ENCODE data around the gene ZFAND4. TPM values are rescaled to one million over a fixed set of nuclear protein-coding genes. Genes with fewer than 3 reads are reported as not detected.

Gene ZFAND4
- polyA plus RNA-seq, 6 donors from 2014 or later, result 10.5 to 19.0 (median 17.2) TPM

DNA sequence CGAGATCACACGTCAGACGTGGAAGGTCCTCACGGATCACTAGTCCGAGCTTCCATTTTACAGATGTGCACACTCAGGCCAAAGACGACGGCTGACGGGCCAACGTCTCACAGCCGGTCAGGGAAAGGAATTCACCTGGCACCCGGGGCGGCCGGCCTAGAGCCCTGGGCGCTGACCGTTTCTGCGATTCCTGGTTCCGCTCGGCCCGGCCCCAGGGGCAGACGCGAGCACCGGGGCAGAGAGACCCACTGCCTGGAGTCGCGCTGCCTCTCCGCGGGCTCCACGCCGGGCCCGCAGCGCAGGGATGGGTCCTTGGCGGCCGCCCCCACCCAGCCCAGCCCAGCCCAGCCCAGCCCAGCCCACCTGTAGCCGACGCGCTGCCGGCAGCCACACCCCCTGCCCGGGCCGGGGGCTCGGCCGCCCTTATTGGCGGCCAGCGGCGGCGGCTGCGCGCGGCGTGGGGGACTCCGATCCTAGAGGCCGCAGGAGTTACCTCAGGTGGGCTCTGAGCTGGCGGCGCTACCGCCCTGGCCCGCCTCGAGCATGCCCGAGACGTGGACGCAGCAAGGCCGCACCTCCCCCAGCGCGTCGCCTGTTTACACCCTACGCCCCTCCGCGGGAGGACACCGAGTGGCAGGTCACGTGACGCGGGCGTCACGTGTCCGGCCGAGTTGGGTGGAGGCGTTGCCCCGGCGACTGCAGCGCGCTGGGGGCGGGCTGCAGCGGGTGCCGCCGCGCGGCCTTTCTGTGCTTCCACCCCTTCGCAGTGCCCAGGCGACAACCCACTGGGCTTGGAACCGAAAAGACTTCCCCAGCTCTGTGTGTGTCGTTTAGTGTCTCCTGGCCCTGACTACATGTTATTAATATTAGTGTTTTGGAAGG, 78.1 kb downstream of the ZFAND4 start:
- Mint-ChIP-seq H3K9me3 (peaks cover 0 to 9% (median 7%) of the 10 kb centered on the region in 7 donors), H3K36me3 (peaks cover 7 to 24% of the 10 kb centered on the region in 2 donors), H3K27me3 (peaks cover 6 to 9% (median 8%) of the 10 kb centered on the region in 3 donors), H3K4me3 (peak overlapping the region; percentile 85 to 98 (median 94)), H3K4me1 (peaks cover 32 to 52% (median 47%) of the 10 kb centered on the region in 3 donors), H3K27ac (peak overlapping the region; percentile 96 to 99 (median 99))
- DNase-seq (peak; percentile 92), ATAC-seq (ENCODE audit: low read depth in 2 of 2) (peak; percentile 82 to 84)

DNA sequence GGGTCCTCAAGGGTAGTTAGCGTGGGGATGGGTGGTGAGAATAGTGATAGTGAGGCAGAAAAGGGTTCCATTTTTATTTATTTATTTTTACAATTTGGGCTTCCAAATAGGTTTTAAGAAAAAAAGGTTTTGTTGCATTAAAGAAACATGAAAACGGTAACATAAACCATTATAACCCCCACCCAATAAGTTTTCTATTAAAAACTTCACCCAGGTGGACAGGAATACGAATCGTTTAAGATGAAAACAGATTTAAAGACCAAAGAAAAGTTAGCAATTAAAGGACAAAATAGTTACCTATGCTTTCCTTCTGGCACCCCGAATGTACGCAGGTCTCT, 78.7 kb downstream of the ZFAND4 start:
- Mint-ChIP-seq H3K27ac (peak overlapping the region; percentile 96 to 99 (median 99)), H3K4me3 (peak overlapping the region; percentile 85 to 98 (median 94)), H3K9me3 (peaks cover 0 to 5% (median 2%) of the 10 kb centered on the region in 7 donors), H3K4me1 (peaks cover 32 to 52% (median 47%) of the 10 kb centered on the region in 3 donors), H3K36me3 (peaks cover 7 to 19% of the 10 kb centered on the region in 2 donors), H3K27me3 (peaks cover under 1 to 3% (median 2%) of the 10 kb centered on the region in 3 donors)
- ATAC-seq (ENCODE audit: low read depth in 2 of 2) (no peak), DNase-seq (no peak)

DNA sequence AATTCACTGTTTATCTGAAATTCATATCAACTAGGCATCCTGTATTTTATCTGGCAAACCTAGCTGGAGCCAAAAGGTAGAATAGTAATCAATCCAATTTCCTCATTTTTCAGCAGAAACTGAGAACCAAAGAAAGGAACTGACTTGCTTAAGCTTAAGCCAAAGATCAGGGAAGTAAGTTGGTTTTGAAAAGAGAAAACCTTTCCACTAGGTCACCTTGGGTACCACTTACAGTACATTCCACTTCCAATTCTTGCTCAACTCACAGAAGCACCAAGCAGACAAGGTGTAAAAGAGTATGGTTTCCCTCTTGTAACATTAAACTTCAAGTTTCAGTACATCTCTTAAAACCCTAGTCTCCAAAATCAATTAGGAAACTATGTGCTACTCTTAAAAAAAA, 79.6 kb downstream of the ZFAND4 start:
- peaks cover 7 to 18% of the 10 kb centered on the region in 2 donors for H3K36me3 Mint-ChIP-seq
- H3K4me3 Mint-ChIP-seq, result peak overlapping the region; percentile 47 to 98 (median 90)
- no peak for ATAC-seq (ENCODE audit: low read depth in 2 of 2)
- H3K4me1 Mint-ChIP-seq, result peaks cover 32 to 52% (median 47%) of the 10 kb centered on the region in 3 donors
- peak overlapping the region; percentile 47 to 99 (median 88) for H3K27ac Mint-ChIP-seq
- no peaks in the 10 kb centered on the region for H3K27me3 Mint-ChIP-seq
- DNase-seq, result peak; percentile 43
- peaks cover 0 to 5% (median 2%) of the 10 kb centered on the region in 7 donors for H3K9me3 Mint-ChIP-seq

DNA sequence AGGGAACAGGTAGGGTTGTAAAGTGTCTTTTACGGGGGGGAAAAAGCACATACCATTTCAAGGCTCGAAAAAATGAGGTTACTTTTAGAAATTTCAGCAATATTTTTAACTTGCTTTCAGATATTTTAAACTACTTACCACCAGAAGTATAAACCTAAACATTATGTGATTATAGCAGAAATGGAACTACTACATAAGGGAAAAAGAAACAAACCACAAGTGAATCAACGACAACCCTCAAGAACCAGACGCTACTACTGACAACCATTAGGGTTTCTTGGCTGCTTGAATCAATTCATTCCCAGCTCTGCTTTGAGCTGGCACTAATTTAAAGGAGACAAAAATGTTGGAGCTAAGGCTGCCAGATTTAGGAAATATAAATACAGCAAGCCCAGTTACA, 80.1 kb downstream of the ZFAND4 start:
- ATAC-seq (ENCODE audit: low read depth in 2 of 2) (no peak), DNase-seq (no peak)
- Mint-ChIP-seq H3K36me3 (peaks cover 7 to 18% of the 10 kb centered on the region in 2 donors), H3K27me3 (no peaks in the 10 kb centered on the region), H3K4me3 (peak overlapping the region; percentile 21 to 95 (median 85)), H3K27ac (peak overlapping the region in 5 of 6 donors; percentile 8 to 96 (median 75)), H3K4me1 (peaks cover 32 to 52% (median 47%) of the 10 kb centered on the region in 3 donors), H3K9me3 (peaks cover 0 to 5% (median 2%) of the 10 kb centered on the region in 7 donors)

DNA sequence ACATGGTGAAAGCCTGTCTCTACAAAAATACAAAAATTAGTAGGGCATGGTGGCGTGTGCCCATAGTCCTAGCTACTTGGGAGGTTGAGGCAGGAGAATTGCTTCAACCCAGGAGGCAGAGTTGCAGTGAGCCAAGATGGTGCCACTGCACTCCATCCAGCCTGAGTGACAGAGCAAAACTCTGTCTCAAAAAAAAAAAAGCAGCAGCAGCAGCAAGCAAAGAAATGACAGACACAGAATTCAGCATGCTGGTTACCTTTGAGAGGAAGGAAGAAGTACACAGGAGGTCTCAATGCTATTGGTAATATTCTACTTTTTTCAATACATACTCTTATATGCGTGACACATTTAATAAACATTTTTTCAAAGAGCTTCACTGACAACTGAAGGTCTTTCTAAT, 81.3 kb downstream of the ZFAND4 start:
- peaks cover 32 to 52% (median 47%) of the 10 kb centered on the region in 3 donors for H3K4me1 Mint-ChIP-seq

DNA sequence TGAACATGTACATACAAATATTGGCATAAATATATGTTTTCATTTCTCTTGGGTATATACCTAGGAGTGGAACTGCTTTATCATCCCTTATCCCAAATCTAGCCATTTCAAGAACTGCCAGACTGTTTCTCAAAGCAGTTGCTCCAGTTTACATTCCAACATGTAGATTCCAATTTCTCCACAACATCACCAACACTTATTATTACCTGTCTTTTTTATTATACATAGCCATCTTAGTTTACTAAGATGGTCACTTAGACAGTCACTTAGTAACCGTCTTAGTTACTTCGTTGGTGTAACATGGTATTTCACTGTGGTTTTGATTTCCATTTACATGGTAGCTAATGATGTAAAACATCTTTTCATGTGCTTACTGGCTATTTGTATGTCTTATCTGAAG, 82.7 kb downstream of the ZFAND4 start:
- ATAC-seq (ENCODE audit: low read depth in 2 of 2) (no peak), DNase-seq (no peak)
- H3K4me1 Mint-ChIP-seq, result peaks cover 38 to 48% (median 40%) of the 10 kb centered on the region in 3 donors
- H3K9me3 Mint-ChIP-seq, result peaks cover 0 to 11% (median 9%) of the 10 kb centered on the region in 7 donors
- no peaks in the 10 kb centered on the region for H3K27me3 Mint-ChIP-seq
- peaks cover 13 to 41% of the 10 kb centered on the region in 2 donors for H3K36me3 Mint-ChIP-seq
- H3K27ac Mint-ChIP-seq, result peak overlapping the region in 2 of 6 donors; percentile 41
- no peak overlapping the region for H3K4me3 Mint-ChIP-seq

More for the DNA sequence above, 81.3 kb downstream of the ZFAND4 start:
- Mint-ChIP-seq H3K27ac (peak overlapping the region in 4 of 6 donors; percentile 16 to 96 (median 39)), H3K36me3 (peaks cover 7 to 27% of the 10 kb centered on the region in 2 donors), H3K4me3 (peak overlapping the region in 5 of 8 donors; percentile 1 to 85 (median 10)), H3K9me3 (peaks cover 0 to 7% (median 6%) of the 10 kb centered on the region in 7 donors), H3K27me3 (no peaks in the 10 kb centered on the region)
- DNase-seq (no peak), ATAC-seq (ENCODE audit: low read depth in 2 of 2) (no peak)

DNA sequence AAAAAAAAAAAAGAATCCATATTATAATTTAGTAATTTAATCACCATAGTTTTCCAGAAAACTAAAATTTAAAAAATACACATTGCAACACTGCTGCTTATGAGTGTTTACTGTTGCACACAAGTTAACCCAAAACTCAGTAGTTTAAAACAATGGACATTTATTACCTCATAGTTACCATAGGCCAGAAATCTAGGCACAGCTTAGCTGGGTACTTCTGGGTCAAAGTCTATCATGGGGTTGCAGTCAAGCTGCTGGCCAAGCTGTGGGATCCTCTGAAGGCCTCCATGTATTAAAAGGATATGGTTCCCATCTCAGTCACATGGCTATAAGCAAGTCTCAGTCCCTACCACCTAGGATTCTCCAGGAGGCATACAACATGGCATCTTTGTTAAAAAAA, 83.6 kb downstream of the ZFAND4 start:
- Mint-ChIP-seq H3K27ac (peak overlapping the region in 1 of 6 donors; percentile 75), H3K4me1 (peaks cover 34 to 49% (median 40%) of the 10 kb centered on the region in 3 donors), H3K9me3 (peaks cover 0 to 18% (median 9%) of the 10 kb centered on the region in 7 donors), H3K27me3 (no peaks in the 10 kb centered on the region), H3K4me3 (no peak overlapping the region), H3K36me3 (peaks cover 17 to 47% of the 10 kb centered on the region in 2 donors)
- DNase-seq (no peak), ATAC-seq (ENCODE audit: low read depth in 2 of 2) (no peak)

DNA sequence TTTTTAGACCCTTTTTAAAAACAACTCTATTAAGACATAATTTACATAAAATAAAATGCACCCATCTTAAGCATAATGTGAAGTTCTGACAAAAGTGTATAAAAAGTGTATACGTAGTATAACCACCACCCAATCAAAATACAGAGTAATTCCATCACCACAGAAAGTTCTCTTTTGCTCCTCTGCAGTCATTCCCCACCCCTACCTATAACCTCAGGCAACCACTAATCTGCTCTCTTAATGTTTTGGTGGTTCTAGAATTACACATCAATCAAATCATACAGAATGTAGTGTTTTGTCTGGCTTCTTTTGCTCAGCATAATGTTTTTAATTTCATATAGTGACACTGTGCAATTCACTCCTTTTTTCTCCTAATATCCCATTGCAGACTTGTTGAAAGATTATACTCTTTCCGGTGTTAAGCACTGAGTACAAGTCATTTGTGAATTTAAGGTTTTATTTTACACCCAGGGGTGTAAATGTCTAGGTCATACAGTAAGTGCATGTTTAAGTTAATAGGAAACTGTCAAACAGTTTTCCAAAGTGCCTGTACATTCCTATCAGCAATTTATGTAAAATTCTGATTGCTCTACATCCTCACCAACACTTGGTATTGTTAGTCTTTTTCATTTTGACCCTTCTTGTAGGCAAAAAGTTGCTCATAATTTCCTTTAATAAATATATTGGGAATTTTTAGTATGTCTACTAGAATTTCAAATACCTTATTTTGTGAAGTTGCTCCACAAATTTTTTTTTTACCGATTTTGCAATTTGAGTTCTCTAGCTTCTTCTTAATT, 86.3 kb downstream of the ZFAND4 start:
- H3K27ac Mint-ChIP-seq, result peak overlapping the region in 3 of 6 donors; percentile 41 to 52 (median 45)
- H3K36me3 Mint-ChIP-seq, result peaks cover 17 to 47% of the 10 kb centered on the region in 2 donors
- no peak for DNase-seq
- peak overlapping the region in 1 of 8 donors; percentile 18 for H3K4me3 Mint-ChIP-seq
- peaks cover 22 to 43% (median 37%) of the 10 kb centered on the region in 3 donors for H3K4me1 Mint-ChIP-seq
- no peaks in the 10 kb centered on the region for H3K27me3 Mint-ChIP-seq
- no peak for ATAC-seq (ENCODE audit: low read depth in 2 of 2)
- peaks cover 0 to 18% (median 9%) of the 10 kb centered on the region in 7 donors for H3K9me3 Mint-ChIP-seq

DNA sequence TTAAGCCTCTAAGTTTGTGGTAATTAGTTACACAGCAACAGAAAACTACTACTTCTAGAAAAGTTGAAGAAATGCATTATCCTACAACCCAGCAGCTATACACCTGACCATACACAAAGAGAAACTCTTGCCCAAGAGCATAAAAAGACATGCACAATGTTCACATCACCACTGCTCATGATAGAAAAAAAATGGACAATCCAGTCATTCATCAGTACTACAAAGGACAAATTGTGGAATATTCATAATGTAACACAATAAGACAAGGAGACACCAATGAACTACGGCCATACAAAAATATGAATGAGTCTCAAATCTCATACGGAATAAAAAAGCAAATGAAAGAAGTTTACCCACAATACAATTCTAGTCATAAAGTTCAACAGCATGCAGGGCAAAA, 87.4 kb downstream of the ZFAND4 start:
- Mint-ChIP-seq H3K27me3 (no peaks in the 10 kb centered on the region), H3K27ac (peak overlapping the region in 2 of 6 donors; percentile 0 to 11), H3K36me3 (peaks cover 15 to 36% of the 10 kb centered on the region in 2 donors), H3K9me3 (peaks cover 0 to 18% (median 9%) of the 10 kb centered on the region in 7 donors), H3K4me3 (no peak overlapping the region), H3K4me1 (peaks cover 30 to 48% (median 41%) of the 10 kb centered on the region in 3 donors)
- ATAC-seq (ENCODE audit: low read depth in 2 of 2) (no peak), DNase-seq (no peak)

DNA sequence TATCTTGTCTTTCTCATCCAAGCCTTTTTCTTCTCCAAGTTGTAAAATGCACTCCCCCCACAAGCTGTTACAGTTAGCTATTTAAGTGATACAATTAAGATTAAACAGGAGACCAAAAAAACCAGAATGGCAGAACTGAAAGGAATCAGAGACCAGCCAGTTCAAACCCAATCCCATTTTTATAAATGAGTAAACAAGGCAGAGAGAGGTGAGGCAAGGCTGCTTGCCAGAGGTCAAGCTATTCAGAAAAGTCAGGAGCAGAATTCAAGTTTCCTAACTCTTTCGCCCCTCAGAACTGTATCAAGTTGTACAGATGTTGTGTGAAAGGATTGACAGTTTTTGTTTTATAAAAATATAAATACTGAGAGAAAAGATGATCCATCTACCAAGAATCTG, 90.2 kb downstream of the ZFAND4 start:
- ATAC-seq (ENCODE audit: low read depth in 2 of 2), result no peak
- peaks cover 0 to 18% (median 7%) of the 10 kb centered on the region in 7 donors for H3K9me3 Mint-ChIP-seq
- no peak for DNase-seq
- H3K4me3 Mint-ChIP-seq, result peak overlapping the region in 2 of 8 donors; percentile 13 to 52
- H3K4me1 Mint-ChIP-seq, result peaks cover 34 to 55% (median 42%) of the 10 kb centered on the region in 3 donors
- H3K27ac Mint-ChIP-seq, result peak overlapping the region; percentile 23 to 95 (median 54)
- peaks cover 9 to 29% of the 10 kb centered on the region in 2 donors for H3K36me3 Mint-ChIP-seq
- no peaks in the 10 kb centered on the region for H3K27me3 Mint-ChIP-seq

DNA sequence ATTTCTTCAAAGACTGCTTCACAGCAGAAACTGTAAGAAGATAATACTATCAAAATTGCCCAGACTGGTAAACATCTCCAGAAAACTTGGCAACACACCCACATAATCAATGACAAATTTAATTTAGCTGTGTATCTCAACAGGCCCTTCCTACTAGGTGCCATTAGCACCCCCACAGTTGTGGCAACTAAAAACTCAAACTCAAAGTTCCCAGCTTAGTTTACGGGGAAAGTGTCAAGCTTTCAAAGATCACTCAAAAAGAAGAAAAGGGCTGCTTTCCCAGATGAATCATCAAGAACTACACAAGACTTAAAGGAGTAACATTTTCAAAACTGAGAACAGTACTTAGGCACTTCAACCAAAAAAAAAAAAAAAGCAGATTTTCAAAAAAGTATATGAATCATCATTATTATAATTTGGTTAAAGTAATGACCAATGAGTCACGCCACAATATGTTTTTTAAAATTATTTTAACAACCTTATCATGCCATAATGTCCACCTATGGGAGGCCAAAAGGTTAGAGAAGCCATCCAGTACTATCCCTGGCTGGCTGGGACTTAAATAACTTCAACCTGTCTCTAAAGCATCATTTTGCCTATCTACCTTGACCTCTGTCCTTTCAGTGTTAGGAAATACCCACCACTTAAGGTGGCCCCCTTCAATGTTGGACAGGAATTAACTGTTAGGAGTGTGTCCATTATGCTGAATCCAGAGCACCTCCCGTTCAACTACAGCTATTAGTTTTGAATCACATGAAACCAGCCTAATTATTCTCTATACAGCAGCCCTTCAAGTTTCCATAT, 90.8 kb downstream of the ZFAND4 start:
- Mint-ChIP-seq H3K36me3 (peaks cover 9 to 24% of the 10 kb centered on the region in 2 donors), H3K27ac (peak overlapping the region; percentile 54 to 99 (median 95)), H3K9me3 (peaks cover 0 to 14% (median 5%) of the 10 kb centered on the region in 7 donors), H3K4me1 (peaks cover 38 to 55% (median 46%) of the 10 kb centered on the region in 3 donors), H3K27me3 (no peaks in the 10 kb centered on the region), H3K4me3 (peak overlapping the region in 5 of 8 donors; percentile 29 to 96 (median 52))
- ATAC-seq (ENCODE audit: low read depth in 2 of 2) (no peak), DNase-seq (no peak)

DNA sequence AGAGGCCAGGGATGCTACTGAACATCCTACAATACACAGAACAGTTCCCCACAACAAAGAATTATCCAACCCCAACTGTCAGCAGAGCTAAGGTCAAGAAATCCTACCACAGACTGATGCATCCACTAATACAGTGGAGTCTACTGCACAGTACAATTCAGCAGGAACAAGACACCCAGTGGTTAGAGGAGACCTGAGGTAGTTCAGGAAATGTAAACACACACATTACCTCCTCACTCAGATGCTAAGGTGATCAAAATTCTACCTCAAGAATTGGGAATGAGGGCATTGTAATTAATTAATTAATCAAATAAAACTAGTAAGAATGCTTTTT, 91.4 kb downstream of the ZFAND4 start:
- Mint-ChIP-seq H3K36me3 (peaks cover 9 to 20% of the 10 kb centered on the region in 2 donors), H3K4me3 (peak overlapping the region; percentile 84 to 98 (median 94)), H3K27ac (peak overlapping the region; percentile 95 to 99 (median 98)), H3K4me1 (peaks cover 38 to 55% (median 48%) of the 10 kb centered on the region in 3 donors), H3K27me3 (no peaks in the 10 kb centered on the region), H3K9me3 (peaks cover 0 to 12% (median 5%) of the 10 kb centered on the region in 7 donors)
- ATAC-seq (ENCODE audit: low read depth in 2 of 2) (peak; percentile 44 to 47), DNase-seq (no peak)
